Islet of Langerhans (tissue), 1 donor: Measurements from ENCODE around the gene SPATA31A6.
"Not testable (repeated sequence)": the region's sequence is repeated elsewhere in the genome, so short reads cannot be mapped to it uniquely, and the experiment has no call there.

Experiments used
- FAIRE-seq: peaks from one replicate; lab custom pipeline; 2011; peaks lifted over from hg19 to GRCh38; lab: Jason Lieb, UNC

SPATA31A6 gene

GRCh38 chr9:42183359-42183758, at the start of gene SPATA31A6:
SPATA31A6 (plus strand) TSS chr9:42183659; CDS start chr9:42183688, 29 bp downstream.
- not testable (repeated sequence) for FAIRE-seq

GRCh38 chr9:42160299-42160698, 23.2 kb upstream of the SPATA31A6 start:
- FAIRE-seq, result not testable (repeated sequence)

GRCh38 chr9:42219861-42220260, 36.4 kb downstream of the SPATA31A6 start:
- not testable (repeated sequence) for FAIRE-seq

- FAIRE-seq, result not testable (repeated sequence)
These were observed 39.8 kb downstream of the SPATA31A6 start for GRCh38 chr9:42223230-42223629.

GRCh38 chr9:42233031-42233430, 49.6 kb downstream of the SPATA31A6 start:
- FAIRE-seq, result not testable (repeated sequence)

- not testable (repeated sequence) for FAIRE-seq
These were observed 51.2 kb downstream of the SPATA31A6 start for GRCh38 chr9:42234610-42235009.

- not testable (repeated sequence) for FAIRE-seq
These were observed 52.0 kb downstream of the SPATA31A6 start for GRCh38 chr9:42235352-42235991.

- FAIRE-seq, result not testable (repeated sequence)
These were observed 52.6 kb downstream of the SPATA31A6 start for GRCh38 chr9:42236097-42236496.

GRCh38 chr9:42237381-42237780, 53.9 kb downstream of the SPATA31A6 start:
- not testable (repeated sequence) for FAIRE-seq

- FAIRE-seq, result not testable (repeated sequence)
These were observed 55.4 kb downstream of the SPATA31A6 start for GRCh38 chr9:42238862-42239261.
